ENCODE data around the gene ZBP1.

ZBP1 gene

DNA sequence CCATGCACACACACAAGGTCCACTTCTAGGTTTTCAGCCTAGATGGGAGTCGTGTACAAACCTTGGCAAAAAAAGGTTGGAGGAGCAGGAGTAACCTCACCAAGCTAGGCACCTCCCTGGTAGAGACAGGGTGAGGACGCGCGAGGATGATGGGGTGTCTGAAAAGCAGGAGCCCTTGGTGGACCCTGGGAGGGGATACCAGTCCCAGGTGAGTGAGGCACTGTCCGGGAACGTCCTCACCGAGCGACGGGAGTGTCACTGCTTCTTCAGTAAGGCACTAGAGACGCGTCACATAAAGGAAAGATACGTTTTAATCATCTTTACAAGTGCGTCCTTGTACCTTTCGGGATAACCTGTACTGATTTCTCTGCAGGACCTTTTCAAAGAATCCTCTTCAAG is 29.4 kb upstream of the ZBP1 start:
- DNase-seq (ENCODE audit: low spot score): peak; percentile 62
- TF ChIP-seq, protein P1, sequence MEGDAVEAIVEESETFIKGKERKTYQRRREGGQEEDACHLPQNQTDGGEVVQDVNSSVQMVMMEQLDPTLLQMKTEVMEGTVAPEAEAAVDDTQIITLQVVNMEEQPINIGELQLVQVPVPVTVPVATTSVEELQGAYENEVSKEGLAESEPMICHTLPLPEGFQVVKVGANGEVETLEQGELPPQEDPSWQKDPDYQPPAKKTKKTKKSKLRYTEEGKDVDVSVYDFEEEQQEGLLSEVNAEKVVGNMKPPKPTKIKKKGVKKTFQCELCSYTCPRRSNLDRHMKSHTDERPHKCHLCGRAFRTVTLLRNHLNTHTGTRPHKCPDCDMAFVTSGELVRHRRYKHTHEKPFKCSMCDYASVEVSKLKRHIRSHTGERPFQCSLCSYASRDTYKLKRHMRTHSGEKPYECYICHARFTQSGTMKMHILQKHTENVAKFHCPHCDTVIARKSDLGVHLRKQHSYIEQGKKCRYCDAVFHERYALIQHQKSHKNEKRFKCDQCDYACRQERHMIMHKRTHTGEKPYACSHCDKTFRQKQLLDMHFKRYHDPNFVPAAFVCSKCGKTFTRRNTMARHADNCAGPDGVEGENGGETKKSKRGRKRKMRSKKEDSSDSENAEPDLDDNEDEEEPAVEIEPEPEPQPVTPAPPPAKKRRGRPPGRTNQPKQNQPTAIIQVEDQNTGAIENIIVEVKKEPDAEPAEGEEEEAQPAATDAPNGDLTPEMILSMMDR (IDR thresholded peaks at IDR 0.05): no peak
- Histone ChIP-seq H3K27ac (no peak overlapping the region), H3K4me3 (no peak overlapping the region)

DNA sequence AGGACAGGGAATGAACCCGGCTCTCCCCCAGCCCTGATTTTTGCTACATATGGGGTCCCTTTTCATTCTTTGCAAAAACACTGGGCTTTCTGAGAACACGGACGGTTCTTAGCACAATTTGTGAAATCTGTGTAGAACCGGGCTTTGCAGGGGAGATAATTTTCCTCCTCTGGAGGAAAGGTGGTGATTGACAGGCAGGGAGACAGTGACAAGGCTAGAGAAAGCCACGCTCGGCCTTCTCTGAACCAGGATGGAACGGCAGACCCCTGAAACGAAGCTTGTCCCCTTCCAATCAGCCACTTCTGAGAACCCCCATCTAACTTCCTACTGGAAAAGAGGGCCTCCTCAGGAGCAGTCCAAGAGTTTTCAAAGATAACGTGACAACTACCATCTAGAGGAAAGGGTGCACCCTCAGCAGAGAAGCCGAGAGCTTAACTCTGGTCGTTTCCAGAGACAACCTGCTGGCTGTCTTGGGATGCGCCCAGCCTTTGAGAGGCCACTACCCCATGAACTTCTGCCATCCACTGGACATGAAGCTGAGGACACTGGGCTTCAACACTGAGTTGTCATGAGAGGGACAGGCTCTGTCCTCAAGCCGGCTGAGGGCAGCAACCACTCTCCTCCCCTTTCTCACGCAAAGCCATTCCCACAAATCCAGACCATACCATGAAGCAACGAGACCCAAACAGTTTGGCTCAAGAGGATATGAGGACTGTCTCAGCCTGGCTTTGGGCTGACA is 28.8 kb upstream of the ZBP1 start:
- H3K27ac ChIP-seq: no peak overlapping the region
- TF ChIP-seq, protein P1 (IDR thresholded peaks at IDR 0.05): no peak
- peak; percentile 59 for DNase-seq (ENCODE audit: low spot score)
- H3K4me3 ChIP-seq: no peak overlapping the region

DNA sequence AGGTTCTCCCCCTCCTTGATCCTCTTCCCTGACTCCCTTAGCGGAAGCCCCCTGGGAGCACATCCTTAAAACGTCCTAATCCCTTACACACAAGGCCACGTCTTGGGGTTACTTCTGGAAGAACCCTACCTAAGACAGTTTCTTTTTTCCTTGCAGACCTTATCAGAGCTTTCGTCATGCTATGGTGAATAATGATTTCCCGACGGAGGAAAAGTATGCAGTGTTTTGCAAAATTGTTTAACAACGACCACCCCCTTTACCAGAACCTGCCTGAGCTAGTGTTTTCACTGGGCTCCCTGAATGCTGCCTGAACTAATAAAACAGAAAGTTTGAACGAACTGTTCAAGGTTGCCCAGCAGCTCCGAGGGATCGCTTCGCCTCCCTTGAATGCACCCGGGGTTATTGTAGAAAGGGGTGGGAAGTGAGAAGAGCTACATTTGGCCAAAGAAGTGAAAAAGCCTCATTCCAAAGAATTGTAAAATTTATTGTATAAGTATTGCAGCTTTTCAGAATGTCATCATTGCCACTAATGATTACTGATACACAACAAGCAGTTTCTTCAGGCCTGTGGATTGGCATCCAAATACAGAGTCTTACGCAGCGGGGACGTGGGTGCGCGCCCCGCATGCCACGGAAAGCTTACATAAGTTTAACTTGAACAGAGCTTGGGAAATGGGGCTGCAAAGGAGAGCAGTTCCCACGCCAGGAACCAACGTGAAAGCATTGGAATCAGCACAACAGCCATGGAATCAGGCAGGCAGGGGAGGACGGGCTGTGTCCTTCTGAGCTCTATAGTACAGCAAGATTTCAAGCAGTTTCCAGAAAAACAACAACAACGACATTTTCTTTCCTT is 27.9 kb upstream of the ZBP1 start:
- no peak for DNase-seq (ENCODE audit: low spot score)
- TF ChIP-seq, protein P1 (IDR thresholded peaks at IDR 0.05): no peak
- no peak overlapping the region for H3K27ac ChIP-seq
- H3K4me3 ChIP-seq: no peak overlapping the region

DNA sequence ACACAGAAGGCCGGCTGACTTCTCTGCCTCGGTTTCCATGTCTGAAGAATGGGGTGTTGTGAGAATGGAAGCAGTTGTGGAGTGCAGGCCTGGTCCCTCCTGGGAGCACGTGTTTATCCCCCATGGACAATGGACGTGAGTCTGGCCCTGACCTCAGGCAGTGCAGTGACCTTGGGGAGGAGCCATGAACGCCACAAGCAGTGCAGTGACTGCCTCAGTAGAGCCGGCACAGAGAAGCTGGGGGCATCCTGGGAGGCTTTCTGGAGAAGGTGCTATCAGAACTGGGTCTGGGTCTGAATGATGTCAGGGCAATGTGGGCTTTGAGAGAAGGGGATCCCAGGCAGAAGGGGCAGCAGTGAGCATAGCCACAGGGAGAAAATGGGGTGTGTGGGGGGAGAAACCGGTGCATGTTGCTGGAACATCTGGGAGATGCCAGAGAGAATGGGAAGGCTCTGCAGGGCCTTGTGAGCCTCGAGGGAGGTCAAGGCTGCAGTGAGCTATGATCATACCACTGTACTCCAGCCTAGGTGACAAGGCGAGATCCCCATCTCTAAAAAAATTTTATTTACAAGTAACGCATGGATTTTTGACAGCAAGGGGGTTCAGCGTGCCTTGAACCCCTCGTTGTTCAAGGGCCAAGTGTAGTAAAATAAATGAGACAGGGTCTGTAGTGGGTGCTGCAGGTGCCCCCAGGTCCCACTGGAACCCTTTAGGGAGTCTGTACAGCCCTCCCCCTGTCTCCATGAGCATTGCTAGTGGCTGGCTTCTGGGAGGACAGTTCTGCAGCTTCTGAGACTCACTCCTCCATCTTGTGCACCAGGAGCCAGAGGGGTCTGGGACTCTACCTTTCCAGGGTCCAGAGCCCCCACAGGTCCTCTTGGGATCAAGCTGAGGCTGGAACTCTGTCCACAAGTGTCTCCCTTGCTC is 27.0 kb upstream of the ZBP1 start:
- no peak overlapping the region for H3K27ac ChIP-seq
- peak; percentile 52 for DNase-seq (ENCODE audit: low spot score)
- no peak overlapping the region for H3K4me3 ChIP-seq
- TF ChIP-seq, protein P1 (IDR thresholded peaks at IDR 0.05): no peak

DNA sequence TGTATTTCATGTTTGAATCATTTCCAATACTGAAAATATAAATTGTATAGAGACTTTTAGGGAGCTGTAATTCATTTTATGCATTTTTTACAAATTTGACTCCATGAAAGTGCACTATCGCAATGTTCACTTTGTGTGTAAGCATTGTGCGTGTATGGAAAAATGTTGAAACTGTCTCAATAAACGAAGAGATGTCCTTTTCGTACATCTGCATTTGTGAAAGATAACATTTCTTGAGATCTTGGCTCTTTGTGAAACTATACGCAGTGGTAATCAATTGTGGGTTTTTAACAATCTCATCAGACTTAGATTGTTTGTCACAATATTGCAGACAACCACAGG is 18.6 kb upstream of the ZBP1 start:
- DNase-seq (ENCODE audit: low spot score): no peak
- TF ChIP-seq, protein P1 (IDR thresholded peaks at IDR 0.05): no peak
- H3K27ac ChIP-seq: no peak overlapping the region
- no peak overlapping the region for H3K4me3 ChIP-seq

DNA sequence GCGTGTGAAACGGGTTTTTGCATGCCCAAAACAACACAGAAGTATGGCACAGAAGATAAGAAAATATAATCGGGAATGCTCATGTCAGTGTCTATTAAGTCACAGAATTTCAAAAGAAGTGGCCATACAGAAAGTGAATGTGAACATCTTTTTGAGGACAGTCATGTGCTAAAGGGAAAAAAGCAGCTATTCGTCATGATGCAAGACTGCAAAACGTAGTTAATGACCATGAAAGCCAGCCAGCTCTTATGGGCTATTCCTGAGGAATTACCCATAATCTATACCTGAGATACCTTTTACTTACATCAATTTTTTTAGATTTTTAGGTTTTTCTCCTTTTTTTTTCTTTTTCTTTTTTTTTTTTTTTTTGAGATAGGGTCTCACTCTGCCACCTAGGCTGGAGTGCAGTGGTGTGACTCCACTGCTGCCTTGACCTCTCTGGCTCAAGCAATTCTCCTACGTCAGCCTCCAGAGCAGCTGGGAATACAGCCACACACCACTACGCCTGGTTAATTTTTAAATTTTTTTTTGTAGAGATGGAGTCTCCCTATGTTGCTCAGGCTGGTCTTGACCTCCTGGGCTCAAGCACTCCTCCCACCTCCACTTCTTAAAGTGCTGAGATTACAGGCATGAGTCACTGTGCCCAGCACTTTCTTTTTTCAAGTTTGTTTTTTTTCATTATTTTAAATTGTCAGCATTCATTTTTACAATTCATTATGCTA is 18.1 kb upstream of the ZBP1 start:
- TF ChIP-seq, protein P1 (IDR thresholded peaks at IDR 0.05): no peak
- H3K27ac ChIP-seq: no peak overlapping the region
- no peak for DNase-seq (ENCODE audit: low spot score)
- H3K4me3 ChIP-seq: no peak overlapping the region

All from coronary artery (tissue), 2 donors.